Thyroid gland (tissue), 4 donors: ENCODE results near the gene C4orf50.

ENCODE experiments used
- CTCF ChIP-seq, 6 experiments: fragments of 200-600 bp in 3 of 6; fragments of 450-650 bp in 3 of 6; sonication (generic) in 3 of 6; IDR thresholded peaks; one replicate each; pipeline ENCODE4 v1.5.1; 2016 to 2019; ENCODE audit warnings: antibody characterized with exemption in 6 of 6, mild to moderate bottlenecking in 2 of 6, inconsistent platforms in 1 of 6, moderate library complexity in 1 of 6
- POLR2A ChIP-seq, 2 donors: fragments of 450-650 bp; IDR thresholded peaks; one replicate each; pipeline ENCODE4 v1.6.1; 2017; ENCODE audit warnings: antibody characterized with exemption in 2 of 2, mild to moderate bottlenecking in 2 of 2, moderate library complexity in 1 of 2

GRCh38 chr4:5926598-5926997, 91.6 kb downstream of the C4orf50 start:
- TF ChIP-seq CTCF (IDR thresholded peaks at IDR 0.05) = no peak
- TF ChIP-seq POLR2A (IDR thresholded peaks at IDR 0.05) = no peak
